Transverse colon (tissue), 4 donors: ENCODE measurements around the gene PTX4.

Experiments
- CTCF ChIP-seq, 5 experiments: fragments of 200-600 bp in 3 of 5; fragments of 450-650 bp in 2 of 5; sonication (generic) in 3 of 5; IDR thresholded peaks; 1 replicate in 2 of 5; 2 replicates in 3 of 5; pipeline ENCODE4 v1.5.1; 2016 to 2017; ENCODE audit warnings: antibody characterized with exemption in 5 of 5, inconsistent platforms in 3 of 5, mild to moderate bottlenecking in 2 of 5, moderate library complexity in 1 of 5
- EP300 ChIP-seq: sonication (generic); formaldehyde crosslinking; IDR thresholded peaks from one replicate; pipeline ENCODE4 v1.6.1; 2017; ENCODE audit warnings: antibody characterized with exemption, low read depth
- POLR2A ChIP-seq: fragments of 450-650 bp; IDR thresholded peaks from one replicate; pipeline ENCODE4 v1.6.1; 2016; ENCODE audit warnings: antibody characterized with exemption, mild to moderate bottlenecking, moderate library complexity
- POLR2AphosphoS5 ChIP-seq, 3 donors: sonication (generic); formaldehyde crosslinking; IDR thresholded peaks; one replicate each; pipeline ENCODE4 v1.6.1; 2016; ENCODE audit warnings: antibody characterized with exemption in 3 of 3

- TF ChIP-seq CTCF (IDR thresholded peaks at IDR 0.05), result no peak
- no peak for TF ChIP-seq POLR2AphosphoS5 (IDR thresholded peaks at IDR 0.05)
- no peak for TF ChIP-seq EP300
- TF ChIP-seq POLR2A, result no peak
Measured at GRCh38 chr16:1511662-1512569, 23.2 kb upstream of the PTX4 start.
